HG03108 (cell line): ENCODE data around the gene RARRES2.
"Not testable (repeated sequence)": the region's sequence is repeated elsewhere in the genome, so short reads cannot be mapped to it uniquely, and the experiment has no call there.

Source experiments
- ATAC-seq: cut with Tn5 transposase; IDR thresholded peaks from one replicate; pipeline ENCODE4 v1.9.1; 2021; ENCODE audit warnings: moderate library complexity; ENCODE audit not compliant: unreplicated experiment

Gene RARRES2

GRCh38 chr7:150297978-150298377 lies 43.5 kb downstream of the RARRES2 start:
- ATAC-seq, result not testable (repeated sequence)

GRCh38 chr7:150296802-150297201 lies 44.6 kb downstream of the RARRES2 start:
- not testable (repeated sequence) for ATAC-seq

- not testable (repeated sequence) for ATAC-seq
These were observed 45.8 kb downstream of the RARRES2 start for GRCh38 chr7:150295614-150296013.

GRCh38 chr7:150295027-150295426 lies 46.4 kb downstream of the RARRES2 start:
- ATAC-seq, result not testable (repeated sequence)

- not testable (repeated sequence) for ATAC-seq
These were observed 51.1 kb downstream of the RARRES2 start for GRCh38 chr7:150290317-150290716.

GRCh38 chr7:150288816-150289215 lies 52.6 kb downstream of the RARRES2 start:
- ATAC-seq, result not testable (repeated sequence)
